ENCODE results near the gene ODAD3.

- TF ChIP-seq REST (IDR thresholded peaks at IDR 0.05; ENCODE audit: insufficient read depth in 1 of 2, low read depth in 2 of 2, low read length in 1 of 2) (no peak), CTCF (IDR thresholded peaks at IDR 0.05) (no peak), TCF7L2 (IDR thresholded peaks at IDR 0.05; ENCODE audit: low read depth, low read length) (no peak), POLR2AphosphoS5 (IDR thresholded peaks at IDR 0.05; ENCODE audit: low read depth, low read length) (no peak)
Measured at GRCh38 chr19:11478167-11479089, 43.5 kb upstream of the ODAD3 start.
